HUES64 (cell line): Measurements from ENCODE around the gene PDZD2.

Experiments
- H3K27ac ChIP-seq: 2 replicates; pipeline ENCODE4 v1.7.0; 2013; ENCODE audit warnings: low read depth, low read length, inconsistent platforms
- H3K27me3 ChIP-seq: 2 replicates; pipeline ENCODE4 v1.6.1; 2013; ENCODE audit warnings: mild to moderate bottlenecking, low read length; ENCODE audit not compliant: insufficient read depth
- H3K36me3 ChIP-seq: 2 replicates; pipeline ENCODE4 v1.6.1; 2013; ENCODE audit warnings: mild to moderate bottlenecking, low read length; ENCODE audit not compliant: insufficient read depth
- H3K4me1 ChIP-seq: 2 replicates; pipeline ENCODE4 v1.6.1; 2013; ENCODE audit warnings: mild to moderate bottlenecking, low read length, moderate library complexity; ENCODE audit not compliant: insufficient read depth
- H3K4me3 ChIP-seq: 2 replicates; pipeline ENCODE4 v1.5.1; 2013; ENCODE audit warnings: mild to moderate bottlenecking, low read length, moderate library complexity
- H3K9ac ChIP-seq: 2 replicates; pipeline ENCODE4 v1.6.1; 2013; ENCODE audit warnings: mild to moderate bottlenecking, low read depth, low read length
- H3K9me3 ChIP-seq: 2 replicates; pipeline ENCODE4 v1.6.1; 2013; ENCODE audit warnings: low read depth, low read length; ENCODE audit not compliant: insufficient read depth
- WGBS: fragments of 150-250, 120-280 bp; methylation state at CpG from one replicate; pipeline ENCODE4 v1.1.7; 2013; ENCODE audit warnings: missing lambda C conversion rate; 5-methylcytosine and 5-hydroxymethylcytosine counted together

PDZD2 gene

DNA sequence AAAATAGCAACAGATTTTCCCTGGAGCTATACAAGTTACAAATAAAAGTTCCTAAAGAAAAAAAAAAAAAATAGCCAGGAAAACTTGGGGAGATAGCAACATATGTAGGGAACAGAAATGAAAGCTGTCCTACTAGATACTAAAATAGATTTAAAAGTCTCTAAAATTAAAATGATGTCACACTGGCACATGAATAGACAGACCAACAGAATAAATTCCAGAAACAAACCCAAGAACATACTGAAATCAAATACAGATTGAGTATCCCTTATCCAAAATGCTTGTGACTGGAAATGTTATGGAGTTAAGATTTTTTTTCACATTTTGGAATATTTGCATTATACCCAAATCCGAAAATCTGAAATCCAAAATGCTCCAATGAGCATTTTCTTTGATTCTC, 511.4 kb downstream of the PDZD2 start:
- Histone ChIP-seq H3K4me3 (no peak overlapping the region), H3K36me3 (peaks cover 4% of the 10 kb centered on the region), H3K27me3 (no peaks in the 10 kb centered on the region), H3K9ac (no peak overlapping the region), H3K9me3 (no peaks in the 10 kb centered on the region), H3K27ac (no peak overlapping the region), H3K4me1 (peaks cover 9% of the 10 kb centered on the region; the same call in 1 of the 2 replicates)
- WGBS: 100% methylated on average over 1 of the region's 1 CpG

DNA sequence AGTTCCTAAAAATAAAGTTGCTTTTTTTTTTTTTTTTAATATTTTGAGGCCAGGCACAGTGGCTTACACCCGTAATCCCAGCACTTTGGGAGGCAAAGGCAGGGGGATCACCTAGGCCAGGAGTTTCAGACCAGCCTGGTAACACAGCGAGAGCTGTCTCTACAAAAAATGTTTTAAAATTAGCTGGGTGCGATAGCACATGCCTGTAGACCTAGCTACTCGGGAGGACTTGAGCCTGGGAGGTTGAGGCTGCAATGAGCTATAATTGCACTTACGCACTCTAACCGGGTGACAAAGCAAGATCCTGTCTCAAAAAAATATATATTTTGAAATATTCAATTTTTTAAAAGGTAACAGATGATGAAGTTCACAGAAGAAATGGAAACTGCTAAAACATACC, 512.3 kb downstream of the PDZD2 start:
- Histone ChIP-seq H3K9ac (no peak overlapping the region), H3K27me3 (no peaks in the 10 kb centered on the region), H3K27ac (no peak overlapping the region), H3K36me3 (peaks cover 5% of the 10 kb centered on the region; the same call in 1 of the 2 replicates), H3K9me3 (no peaks in the 10 kb centered on the region), H3K4me1 (peaks cover 9% of the 10 kb centered on the region; the same call in 1 of the 2 replicates), H3K4me3 (no peak overlapping the region)
- 94% methylated on average over 5 of the region's 6 CpGs for WGBS

DNA sequence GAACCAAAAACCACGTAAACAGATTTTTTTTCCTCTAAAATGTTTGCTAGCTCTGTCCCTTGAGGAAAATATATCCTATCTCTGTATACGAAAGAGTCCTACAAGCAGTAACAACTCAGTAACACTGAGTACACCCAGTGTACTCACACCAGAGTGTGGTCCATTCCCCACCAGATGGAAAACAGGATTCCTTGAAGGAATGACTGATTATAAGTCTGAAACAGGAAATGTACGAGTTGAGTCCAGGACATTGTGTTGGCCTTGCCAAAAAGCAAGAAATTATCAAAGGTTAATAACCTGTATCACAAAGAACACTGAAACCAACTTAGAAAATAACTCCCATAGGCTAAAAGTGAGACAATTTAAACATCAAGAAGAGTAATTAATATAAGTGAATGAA, 514.8 kb downstream of the PDZD2 start:
- Histone ChIP-seq H3K9me3 (no peaks in the 10 kb centered on the region), H3K36me3 (peaks cover 4% of the 10 kb centered on the region; the same call in 1 of the 2 replicates), H3K27ac (no peak overlapping the region), H3K9ac (no peak overlapping the region), H3K4me3 (no peak overlapping the region), H3K27me3 (no peaks in the 10 kb centered on the region), H3K4me1 (peaks cover 8% of the 10 kb centered on the region; the same call in 1 of the 2 replicates)
- WGBS: 97% methylated on average over 3 of the region's 3 CpGs

DNA sequence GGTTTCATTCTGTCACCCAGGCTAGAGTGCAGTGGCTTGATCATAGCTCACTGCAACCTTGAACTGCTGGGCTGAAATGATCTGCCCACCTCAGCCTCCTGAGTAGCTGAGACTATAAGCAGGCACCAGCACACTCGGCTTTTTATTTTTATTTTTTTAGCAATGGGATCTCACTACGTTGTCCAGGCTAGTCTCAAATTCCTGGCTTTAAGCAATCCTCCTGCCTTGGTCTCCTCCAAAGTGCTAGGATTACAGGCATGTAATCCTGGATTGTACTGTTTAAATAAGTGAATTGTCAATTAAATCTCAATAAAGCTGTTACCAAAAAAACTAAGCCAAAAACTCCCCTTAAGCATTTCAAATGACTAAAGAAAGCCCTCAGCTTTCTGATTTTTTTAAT, 516.3 kb downstream of the PDZD2 start:
- peaks cover 8% of the 10 kb centered on the region; the same call in 1 of the 2 replicates for H3K4me1 ChIP-seq
- H3K4me3 ChIP-seq: no peak overlapping the region
- H3K27me3 ChIP-seq: no peaks in the 10 kb centered on the region
- H3K9ac ChIP-seq: no peak overlapping the region
- WGBS: 96% methylated on average over 2 of the region's 2 CpGs
- H3K36me3 ChIP-seq: peaks cover 8% of the 10 kb centered on the region; the same call in 1 of the 2 replicates
- H3K27ac ChIP-seq: no peak overlapping the region
- no peaks in the 10 kb centered on the region for H3K9me3 ChIP-seq

DNA sequence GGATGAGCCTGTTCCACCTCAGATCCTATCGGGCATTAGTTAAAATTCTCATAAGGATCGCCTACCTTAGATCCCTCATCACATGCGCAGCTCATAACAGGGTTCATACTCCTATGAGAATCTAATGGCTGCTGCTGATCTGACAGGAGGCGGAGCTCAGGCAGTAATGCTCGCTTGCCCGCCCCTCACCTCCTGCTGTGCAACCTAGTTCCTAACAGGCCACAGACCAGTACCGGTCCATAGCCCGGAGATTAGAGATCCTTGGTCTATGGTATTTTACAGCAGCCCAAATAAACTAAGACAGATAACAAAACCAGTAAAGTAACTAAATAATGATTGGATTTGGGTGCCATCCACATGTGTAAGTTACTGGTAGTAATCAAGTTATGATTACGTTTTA, 517.7 kb downstream of the PDZD2 start:
- H3K36me3 ChIP-seq: peaks cover 10% of the 10 kb centered on the region; the same call in 1 of the 2 replicates
- H3K27me3 ChIP-seq: no peaks in the 10 kb centered on the region
- H3K9ac ChIP-seq: no peak overlapping the region
- H3K9me3 ChIP-seq: no peaks in the 10 kb centered on the region
- WGBS: 73% methylated on average over 9 of the region's 9 CpGs
- no peak overlapping the region for H3K4me3 ChIP-seq
- no peak overlapping the region for H3K27ac ChIP-seq
- H3K4me1 ChIP-seq: peaks cover 8% of the 10 kb centered on the region; the same call in 1 of the 2 replicates

DNA sequence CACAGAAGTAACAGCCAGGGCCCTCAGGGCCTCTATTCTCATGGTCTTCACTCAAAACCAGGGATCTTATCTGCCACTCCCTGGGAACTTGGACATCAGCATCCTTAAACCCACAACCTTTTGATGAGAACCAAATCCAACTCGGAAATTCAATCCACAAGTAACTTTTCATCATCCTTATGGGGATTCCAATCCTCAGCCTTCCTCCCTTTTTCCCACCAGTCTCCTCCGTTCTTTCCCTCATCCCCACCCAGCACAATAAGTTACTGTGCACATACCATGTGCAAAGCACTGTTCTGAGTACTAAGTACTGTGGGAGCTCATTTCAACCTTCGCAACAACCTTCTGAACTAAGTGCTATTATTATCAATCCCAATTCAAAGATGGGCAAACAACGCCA, 518.1 kb downstream of the PDZD2 start:
- WGBS: 92% methylated on average over 4 of the region's 4 CpGs
- Histone ChIP-seq H3K36me3 (peaks cover 10% of the 10 kb centered on the region; the same call in 1 of the 2 replicates), H3K27ac (no peak overlapping the region), H3K4me3 (no peak overlapping the region), H3K9ac (no peak overlapping the region), H3K9me3 (no peaks in the 10 kb centered on the region), H3K27me3 (no peaks in the 10 kb centered on the region), H3K4me1 (peaks cover 8% of the 10 kb centered on the region; the same call in 1 of the 2 replicates)

DNA sequence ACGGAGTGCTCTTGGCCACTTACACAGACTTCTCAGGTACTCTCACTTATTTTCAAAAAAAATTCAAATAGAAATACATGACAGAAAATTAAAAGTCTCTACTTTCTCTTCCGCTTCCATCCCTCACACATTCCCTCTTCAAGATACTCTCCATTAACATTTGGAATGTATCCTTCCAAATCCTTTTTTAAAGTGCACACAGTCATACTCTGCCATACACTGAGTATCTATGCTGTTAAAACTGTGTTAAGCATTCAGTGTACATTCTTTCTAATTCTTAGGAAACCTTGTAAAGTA, 519.7 kb downstream of the PDZD2 start:
- H3K27ac ChIP-seq: no peak overlapping the region
- H3K27me3 ChIP-seq: no peaks in the 10 kb centered on the region
- H3K4me1 ChIP-seq: peaks cover 8% of the 10 kb centered on the region; the same call in 1 of the 2 replicates
- no peaks in the 10 kb centered on the region for H3K9me3 ChIP-seq
- H3K4me3 ChIP-seq: no peak overlapping the region
- peaks cover 10% of the 10 kb centered on the region; the same call in 1 of the 2 replicates for H3K36me3 ChIP-seq
- 78% methylated on average over 2 of the region's 2 CpGs for WGBS
- H3K9ac ChIP-seq: no peak overlapping the region

DNA sequence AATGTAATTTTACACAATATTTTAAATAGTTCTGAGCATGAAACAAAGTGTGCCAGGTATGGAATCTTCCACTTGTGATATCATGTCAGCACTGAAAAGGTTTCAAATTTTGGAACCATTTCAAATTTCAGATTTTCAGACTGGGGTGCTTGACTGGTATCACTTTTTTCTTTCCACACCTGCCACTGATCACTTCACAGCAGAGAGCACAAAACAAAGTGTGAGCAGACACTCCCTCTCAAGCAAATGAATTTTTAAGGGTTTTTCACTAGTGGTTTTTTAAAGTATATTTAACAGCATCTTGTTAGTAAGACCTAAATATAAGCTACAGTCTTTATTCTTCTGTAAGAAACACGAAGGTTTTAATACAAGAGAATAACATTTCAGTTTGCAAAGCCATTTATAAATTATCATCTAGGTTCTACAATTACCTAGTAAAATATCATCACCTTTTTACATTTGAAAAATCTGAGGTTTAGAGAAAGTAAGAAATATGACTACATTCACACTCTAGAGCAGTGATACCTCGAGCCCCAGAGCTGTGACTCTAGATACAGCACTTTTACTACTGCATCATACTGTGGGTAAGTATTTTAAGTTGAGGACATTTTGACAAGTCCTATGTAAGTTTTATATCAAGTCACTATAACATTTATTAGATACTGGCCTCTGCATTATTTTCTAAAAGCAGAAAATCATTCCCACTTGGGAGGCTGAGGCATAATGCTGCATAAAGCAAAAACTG, 520.6 kb downstream of the PDZD2 start:
- 100% methylated on average over 1 of the region's 2 CpGs for WGBS
- Histone ChIP-seq H3K9ac (no peak overlapping the region), H3K4me1 (peaks cover 8% of the 10 kb centered on the region; the same call in 1 of the 2 replicates), H3K9me3 (no peaks in the 10 kb centered on the region), H3K36me3 (peaks cover 16% of the 10 kb centered on the region; the same call in 1 of the 2 replicates), H3K27me3 (no peaks in the 10 kb centered on the region), H3K27ac (no peak overlapping the region), H3K4me3 (no peak overlapping the region)

DNA sequence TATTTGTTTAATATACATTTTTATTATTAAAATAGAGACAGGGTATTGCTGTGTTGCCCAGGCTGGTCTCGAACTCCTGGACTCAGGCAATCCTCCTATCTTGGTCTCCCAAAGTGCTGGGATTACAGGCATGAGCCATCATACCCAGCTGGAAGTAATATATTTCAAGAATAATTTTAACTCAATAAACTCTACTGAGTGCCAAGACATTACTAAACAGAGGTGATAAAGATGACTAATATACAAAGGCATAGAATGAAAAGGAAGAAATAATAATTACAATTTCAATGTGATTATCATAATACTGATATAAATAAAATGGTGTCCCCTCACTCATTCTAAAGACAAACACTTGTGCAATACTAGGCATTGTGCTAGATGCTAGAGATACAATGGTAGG, 521.3 kb downstream of the PDZD2 start:
- Histone ChIP-seq H3K4me3 (no peak overlapping the region), H3K27me3 (no peaks in the 10 kb centered on the region), H3K4me1 (peaks cover 8% of the 10 kb centered on the region; the same call in 1 of the 2 replicates), H3K9me3 (no peaks in the 10 kb centered on the region), H3K36me3 (peaks cover 17% of the 10 kb centered on the region; the same call in 1 of the 2 replicates), H3K27ac (no peak overlapping the region), H3K9ac (no peak overlapping the region)
- WGBS: 100% methylated on average over 1 of the region's 1 CpG
